GM19193 (cell line): ENCODE results near the gene MIPEP.

Source experiments
- POLR2A ChIP-seq: IDR thresholded peaks from 4 replicates; pipeline ENCODE4 v1.6.1; 2011; ENCODE audit not compliant: insufficient read depth, insufficient read length; ENCODE audit errors: extremely low read depth

MIPEP gene

DNA sequence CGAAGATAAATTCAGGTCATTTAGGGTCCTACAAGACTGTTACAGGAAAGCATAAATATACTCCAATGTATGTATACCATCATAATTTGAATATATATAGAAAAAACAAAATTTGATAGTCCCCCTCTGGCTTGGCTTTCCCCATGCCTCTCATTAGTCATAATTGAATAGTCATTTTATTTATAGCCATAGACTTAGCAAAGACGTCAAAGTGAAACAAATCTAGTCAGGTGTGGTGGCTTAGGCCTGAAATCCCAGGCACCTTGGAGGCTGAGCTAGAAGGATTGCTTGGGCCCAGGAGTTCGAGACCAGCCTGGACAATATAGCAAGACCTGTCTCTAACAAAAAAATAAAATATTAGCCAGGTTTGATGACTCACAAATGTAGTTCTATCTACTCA, 177.8 kb downstream of the MIPEP start:
- TF ChIP-seq POLR2A, result no peak

DNA sequence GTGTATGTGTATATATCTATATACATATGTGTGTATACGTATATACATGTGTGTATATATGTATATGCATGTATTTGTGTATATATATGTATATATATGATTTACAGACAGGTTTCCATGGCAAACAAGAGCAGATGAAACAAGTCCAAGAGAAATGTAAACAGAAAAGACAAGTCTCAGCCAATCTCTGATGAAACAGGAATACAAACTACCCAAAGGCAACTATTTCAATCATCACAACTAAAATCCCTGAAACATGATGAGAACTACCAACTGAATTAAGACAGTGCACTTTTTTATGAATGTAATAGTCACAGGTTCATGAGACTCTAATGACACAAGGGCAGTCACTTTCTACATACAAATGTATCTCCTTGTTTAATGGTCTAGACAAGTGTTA, 178.8 kb downstream of the MIPEP start:
- no peak for TF ChIP-seq POLR2A

DNA sequence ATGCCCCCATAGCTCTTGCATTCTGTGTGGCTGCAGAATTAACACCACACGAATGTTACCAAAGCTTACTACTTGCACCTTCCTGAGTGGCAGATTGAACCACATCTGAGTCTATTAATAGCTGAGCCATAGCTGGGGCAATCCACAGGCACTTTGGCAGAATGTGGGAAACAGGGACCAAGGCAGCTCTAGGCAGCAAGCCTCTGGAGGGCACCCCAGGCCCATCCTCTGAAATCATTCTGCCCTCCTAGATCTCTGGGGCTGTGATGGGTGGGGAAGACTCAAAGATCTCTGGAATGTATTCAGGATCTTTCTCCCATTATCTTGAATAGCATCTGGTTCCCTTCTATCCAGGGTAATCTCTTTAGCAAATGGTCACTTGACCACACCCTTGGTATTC, 179.7 kb downstream of the MIPEP start:
- TF ChIP-seq POLR2A, result no peak

DNA sequence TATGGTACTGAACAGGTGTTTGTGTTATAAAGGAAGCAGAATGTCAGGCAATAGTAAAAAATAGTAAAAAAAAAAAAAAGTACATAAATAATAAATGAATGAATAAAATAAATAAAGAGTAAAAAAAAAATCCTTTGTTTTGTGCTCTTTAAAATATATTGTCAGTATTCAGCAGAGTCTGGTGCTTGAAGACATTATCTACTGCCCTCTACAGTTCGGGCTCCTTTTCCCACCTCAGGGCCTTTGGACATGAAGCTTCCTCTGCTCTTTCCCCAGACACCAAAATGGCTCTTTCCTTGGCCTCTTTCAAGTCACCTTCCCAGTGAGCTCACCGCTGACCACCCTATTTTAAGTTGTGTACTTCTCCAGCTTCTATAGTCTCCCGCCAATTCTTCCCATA, 181.5 kb downstream of the MIPEP start:
- no peak for TF ChIP-seq POLR2A

DNA sequence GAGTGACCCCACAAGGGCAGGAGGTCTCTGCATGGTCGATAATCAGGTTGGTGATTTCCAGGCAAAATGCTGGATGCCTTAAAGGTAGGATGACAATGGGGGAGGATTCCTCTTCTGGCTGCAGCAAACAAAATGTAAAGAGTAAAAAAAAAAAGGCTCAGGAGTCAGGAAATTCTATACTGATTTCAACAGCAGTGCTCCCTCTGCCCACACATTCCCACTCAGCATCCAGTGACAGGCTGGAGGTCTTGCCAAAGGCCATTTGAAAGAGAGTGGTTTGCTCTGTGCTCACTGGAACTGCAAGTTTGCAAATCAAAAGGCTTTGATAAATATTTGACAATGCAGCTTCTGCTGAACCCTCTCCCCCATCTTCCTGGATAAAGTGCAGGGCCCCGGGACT, 183.6 kb downstream of the MIPEP start:
- no peak for TF ChIP-seq POLR2A

DNA sequence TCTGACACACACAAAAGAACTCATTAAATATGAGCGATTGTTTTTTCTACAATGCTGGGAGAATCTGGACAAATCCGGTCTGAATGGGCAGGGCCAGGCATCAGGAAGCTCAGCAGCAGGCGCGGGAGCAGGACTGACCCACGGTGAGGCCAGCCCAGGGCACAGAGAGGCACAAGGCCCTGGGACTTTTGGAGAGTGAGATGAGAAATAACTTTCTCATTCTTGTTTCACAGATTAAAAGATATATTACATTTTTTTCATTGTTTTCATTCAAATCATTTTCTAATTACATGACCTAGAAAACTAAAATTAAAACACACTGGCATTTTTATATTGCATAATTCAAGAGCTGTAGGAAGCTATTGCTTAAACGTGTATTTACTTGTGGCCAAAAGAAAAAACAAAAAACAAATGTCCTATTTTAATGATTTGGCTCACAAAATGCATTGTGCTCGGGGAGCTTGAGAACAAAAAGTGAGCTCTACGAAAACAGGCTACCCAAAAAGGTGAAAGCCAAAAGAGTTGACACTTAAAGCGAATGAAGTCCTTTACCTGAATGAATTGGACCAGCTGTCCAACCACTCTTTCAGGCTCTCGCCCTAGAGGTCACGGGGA, 185.8 kb downstream of the MIPEP start:
- no peak for TF ChIP-seq POLR2A

DNA sequence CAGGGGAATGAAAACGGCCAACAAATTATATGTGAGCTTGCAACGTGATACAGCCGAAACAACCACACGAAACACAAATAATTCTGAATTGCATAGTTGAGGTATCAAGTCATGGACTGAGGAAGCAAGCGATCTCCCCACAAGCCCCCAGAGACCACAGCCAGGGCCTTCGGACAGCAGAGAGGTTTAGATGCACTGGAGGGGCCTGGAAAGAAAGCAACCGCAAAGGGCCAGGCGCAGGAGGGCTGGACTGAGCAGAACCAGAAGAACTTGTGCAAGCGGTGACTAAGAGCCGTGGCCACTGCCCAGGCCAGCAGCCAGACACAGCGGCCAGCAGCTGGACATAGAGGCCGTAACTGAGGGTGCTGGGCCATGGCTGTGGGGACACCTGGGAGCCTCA, 187.6 kb downstream of the MIPEP start:
- TF ChIP-seq POLR2A, result no peak

DNA sequence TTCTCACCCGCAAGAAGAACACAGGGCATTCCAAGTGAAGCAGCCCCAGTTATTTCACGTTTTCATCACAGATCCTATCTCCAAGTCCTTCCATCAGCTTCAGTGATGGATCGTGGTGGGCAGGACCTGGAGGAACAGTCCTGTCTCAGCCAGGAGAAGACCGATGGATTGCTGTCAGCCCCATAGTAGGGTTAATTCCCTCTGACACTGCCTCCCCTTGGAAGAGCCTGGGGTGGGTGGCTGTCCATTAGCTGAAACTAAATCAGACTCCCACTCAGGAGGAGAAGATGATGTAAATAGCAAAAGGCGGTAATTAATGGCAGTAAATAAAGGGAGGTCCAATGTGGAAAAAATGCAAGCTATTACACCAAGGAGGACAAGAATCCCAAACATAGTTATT, 188.0 kb downstream of the MIPEP start:
- TF ChIP-seq POLR2A, result no peak

DNA sequence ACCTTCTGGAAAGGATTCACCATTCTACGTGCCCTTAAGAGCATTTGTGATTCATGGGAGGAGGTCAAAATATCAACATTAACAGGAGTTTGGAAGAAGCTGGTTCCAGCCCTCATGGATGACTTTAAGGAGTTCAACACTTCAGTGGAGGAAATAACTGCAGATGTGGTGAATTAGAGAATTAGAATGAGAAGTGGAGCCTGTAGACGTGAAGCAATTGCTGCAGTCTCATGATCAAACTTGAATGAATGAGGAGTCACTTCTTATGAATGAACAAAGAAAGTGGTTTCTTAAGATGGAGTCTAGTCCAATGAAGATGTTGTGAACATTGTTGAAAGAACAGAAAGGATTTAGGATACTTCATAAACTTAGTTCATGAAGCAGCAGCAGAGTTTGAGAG, 189.9 kb downstream of the MIPEP start:
- no peak for TF ChIP-seq POLR2A

DNA sequence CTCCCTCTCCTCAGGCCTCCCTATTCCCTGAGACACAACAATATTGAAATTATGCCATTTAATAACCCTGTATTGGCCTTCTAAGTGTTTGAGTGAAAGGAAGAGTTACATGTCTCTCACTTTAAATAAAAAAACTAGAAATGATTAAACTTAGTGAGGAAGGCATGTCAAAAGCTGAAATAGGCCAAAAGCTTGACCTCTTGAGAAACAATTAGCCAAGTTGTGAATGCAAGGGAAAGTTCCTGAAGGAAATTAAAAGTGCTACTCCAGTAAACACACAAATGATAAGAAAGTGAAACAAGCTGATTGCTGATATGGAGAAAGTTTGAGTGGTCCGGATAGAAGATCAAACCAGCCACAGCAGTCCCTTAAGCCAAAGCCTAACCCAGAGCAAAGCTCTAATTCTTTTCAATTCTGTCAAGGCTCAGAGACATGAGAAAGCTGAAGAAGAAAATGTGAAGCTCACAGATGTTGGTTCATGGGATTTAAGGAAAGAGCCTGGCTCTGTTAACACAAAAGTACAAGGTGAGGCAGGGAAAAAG, 191.4 kb downstream of the MIPEP start:
- no peak for TF ChIP-seq POLR2A

DNA sequence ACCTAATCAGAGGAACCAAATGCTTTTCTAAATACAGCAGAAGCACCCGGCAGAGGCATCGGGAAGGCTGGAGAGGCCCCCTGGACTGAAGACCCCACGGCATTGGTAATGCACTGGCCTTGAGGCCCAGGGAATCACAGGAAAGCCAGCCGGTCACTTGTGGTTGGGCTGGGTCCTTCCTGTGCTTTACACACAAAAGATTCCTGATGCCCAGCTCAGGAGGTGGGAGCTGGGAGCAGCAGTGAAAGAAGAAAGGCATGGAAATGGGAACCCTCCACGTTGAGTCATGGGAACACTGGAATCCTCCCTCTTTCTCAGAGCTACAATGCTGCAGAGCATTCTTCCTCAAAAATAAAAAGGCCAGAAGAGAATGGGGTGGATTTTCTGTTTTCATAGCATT, 192.6 kb downstream of the MIPEP start:
- TF ChIP-seq POLR2A, result no peak

DNA sequence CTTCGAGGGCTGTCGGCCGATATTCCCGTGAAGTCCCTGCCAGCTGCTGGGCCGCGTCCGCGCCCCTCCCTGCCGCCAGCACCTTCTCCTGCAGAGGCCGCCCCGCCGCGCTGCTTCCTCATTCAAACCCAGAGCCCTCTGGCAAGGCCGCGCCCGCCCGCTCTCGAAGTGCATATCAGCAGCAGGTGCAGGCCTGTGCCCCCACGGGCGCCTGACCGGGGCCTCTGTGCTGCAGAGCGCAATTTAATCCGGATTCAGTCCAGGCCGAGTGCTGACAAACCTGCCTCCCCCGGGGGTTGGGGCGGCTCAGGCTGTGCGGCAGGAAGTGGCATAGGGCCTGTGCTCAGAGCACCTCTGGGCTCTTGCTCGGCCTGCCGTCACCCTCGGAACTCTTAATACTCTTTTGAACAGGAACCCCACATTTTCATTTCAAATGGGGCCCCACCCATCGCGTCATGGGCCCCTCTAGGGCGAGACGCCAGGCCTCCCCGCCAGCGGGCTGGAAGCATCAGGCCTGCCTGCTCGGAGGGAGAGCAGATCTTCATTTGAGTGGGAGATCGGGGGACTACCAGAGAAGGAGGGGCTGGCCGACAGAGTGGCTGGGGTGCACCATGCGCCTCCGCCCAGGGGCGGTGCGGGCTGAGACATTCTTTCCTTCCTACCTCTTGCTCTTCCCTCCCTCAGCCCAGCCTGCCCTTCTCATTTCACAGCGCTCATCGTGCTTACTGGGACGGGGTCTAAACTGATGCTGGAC, 193.3 kb downstream of the MIPEP start:
- peak; percentile 29 for TF ChIP-seq POLR2A

DNA sequence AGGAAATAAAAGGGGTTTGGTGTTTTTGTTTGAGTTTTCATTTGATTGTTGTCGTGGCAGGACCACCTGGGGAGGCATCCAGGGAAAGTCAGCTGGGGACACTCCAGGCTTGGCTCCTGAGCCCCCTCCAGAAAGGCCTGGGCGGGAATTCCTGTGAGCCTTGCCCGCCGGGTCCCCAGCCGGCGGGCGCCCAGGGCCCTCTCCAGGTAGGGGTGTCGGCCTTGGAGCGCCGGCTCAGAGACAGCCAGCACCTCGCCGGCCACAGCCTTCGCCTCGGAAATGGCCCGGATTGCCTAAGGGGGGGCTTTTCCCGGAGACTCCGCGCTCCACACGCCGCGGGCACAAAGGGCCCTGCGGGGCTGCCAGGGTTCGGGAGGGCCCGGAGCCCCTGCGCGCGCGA, 194.0 kb downstream of the MIPEP start:
- TF ChIP-seq POLR2A, result no peak

DNA sequence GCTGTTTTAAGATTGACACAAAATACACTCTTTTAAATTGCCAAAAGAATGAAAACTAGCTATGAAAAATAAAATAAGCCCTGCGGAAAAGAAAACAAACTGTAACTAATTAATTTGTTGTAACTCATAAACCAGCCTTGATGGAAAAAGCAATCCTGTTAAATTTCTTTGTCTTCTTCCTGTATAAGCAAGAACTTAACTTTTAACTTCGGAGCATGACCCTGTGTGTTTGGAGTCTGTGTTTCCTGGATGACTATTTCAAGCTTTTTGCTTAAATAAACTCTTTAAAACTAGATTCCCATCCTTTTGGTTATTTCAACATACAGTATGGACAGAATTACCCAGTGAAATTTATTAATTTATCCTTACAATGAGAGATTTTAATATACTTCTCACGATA, 196.4 kb downstream of the MIPEP start:
- no peak for TF ChIP-seq POLR2A

DNA sequence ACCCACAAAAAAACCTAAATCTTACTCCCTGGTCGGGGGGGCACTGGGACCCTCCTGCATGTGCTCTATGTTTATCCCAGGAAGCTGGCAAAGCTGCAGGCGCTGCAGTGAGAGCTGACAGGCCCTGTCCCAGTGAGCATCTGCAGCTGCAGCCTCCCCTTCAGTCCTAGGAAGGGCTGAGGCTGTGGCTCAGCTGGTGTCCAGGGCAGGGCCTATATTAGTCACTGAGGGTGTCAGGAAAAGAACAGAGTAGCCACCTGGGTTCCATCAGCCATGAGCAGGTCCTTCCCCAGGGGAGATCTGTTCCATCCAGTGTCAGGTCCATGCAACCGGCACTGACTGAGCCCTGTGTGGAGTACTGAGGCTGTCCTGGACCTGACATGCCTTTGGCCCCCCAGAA, 198.5 kb downstream of the MIPEP start:
- no peak for TF ChIP-seq POLR2A

DNA sequence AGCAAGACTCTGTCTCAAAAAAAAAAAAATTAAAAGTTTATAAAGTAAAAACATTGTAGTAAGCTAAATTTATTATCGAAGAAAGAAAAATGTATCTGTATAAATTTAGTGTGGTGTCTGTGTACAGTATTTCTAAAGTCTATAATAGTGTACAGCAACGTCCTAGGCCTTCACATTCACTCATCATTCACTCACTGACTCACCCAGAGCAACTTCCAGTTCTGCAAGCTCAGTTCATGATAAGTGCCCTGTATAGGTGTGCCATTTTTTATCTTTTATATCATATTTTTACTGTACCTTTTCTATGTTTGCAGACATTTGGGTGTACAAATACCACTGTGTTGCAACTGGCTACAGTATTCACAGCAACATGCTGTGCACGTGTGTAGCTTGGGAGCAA, 200.9 kb downstream of the MIPEP start:
- no peak for TF ChIP-seq POLR2A
